H7 (cell line): ENCODE results near the gene METAP2. TPM values are rescaled to one million over a fixed set of nuclear protein-coding genes. Genes with fewer than 3 reads are reported as not detected.
"Not testable (repeated sequence)": the region's sequence is repeated elsewhere in the genome, so short reads cannot be mapped to it uniquely, and the experiment has no call there.

Experiments used
- DNase-seq: peaks from one replicate; pipeline ENCODE4 v3.0.0; 2012
- H3K27me3 ChIP-seq: 2 replicates; pipeline ENCODE4 v1.6.0; 2011; ENCODE audit warnings: mild to moderate bottlenecking, low read length; ENCODE audit not compliant: control insufficient read depth, insufficient read depth
- H3K36me3 ChIP-seq: replicated peaks from 2 replicates; pipeline ENCODE4 v1.5.1; 2011; ENCODE audit warnings: low read length; ENCODE audit not compliant: control insufficient read depth, insufficient read depth
- H3K4me3 ChIP-seq: 2 replicates; pipeline ENCODE4 v1.5.1; 2011; ENCODE audit warnings: low read depth, mild to moderate bottlenecking, control low read depth, low read length, moderate library complexity; ENCODE audit not compliant: insufficient read depth
- total RNA-seq: library from RNA; depleted of rRNA; stranded (reverse); fragments of >200 nt; shearing (Covaris generic); gene quantifications from 2 replicates; pipeline ENCODE4 v1.2.3, GENCODE V29; 2014; rRNA removed

METAP2 gene
- total RNA-seq, result 106 and 129 TPM in 2 replicates

DNA sequence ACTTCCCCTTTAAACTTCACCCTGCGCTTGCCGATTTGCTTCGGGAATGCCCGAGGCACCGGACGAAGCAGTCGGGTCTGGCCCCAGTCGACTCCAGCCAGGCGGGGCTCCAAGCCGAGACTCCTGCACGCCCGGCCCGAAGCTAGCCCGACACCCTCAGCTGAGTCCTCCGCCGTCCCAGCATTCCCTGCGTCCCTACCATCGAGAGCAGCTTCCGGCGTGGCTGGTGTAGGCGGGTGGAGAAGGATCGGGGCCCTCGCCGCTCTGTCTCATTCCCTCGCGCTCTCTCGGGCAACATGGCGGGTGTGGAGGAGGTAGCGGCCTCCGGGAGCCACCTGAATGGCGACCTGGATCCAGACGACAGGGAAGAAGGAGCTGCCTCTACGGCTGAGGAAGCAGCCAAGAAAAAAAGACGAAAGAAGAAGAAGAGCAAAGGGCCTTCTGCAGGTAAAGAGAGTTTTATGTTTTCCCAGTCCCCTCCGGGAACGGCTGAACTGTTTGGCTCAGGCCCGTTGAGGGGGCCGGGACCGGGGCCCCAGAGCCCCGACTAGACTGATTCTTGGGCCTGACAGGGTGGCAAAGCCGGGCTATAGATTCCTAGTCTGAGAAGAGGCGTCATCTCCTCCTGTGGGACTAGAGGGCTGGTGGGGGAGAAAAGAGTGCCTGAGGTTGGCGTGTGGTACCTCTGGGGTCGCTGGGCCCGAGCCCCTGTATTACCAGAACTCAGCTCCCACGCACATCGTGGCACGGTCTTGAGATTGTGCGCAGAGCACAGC, at the start of gene METAP2:
Gene METAP2, plus strand, starts transcription at position 269 of the 776 bp plus-strand sequence. Its CDS starts 28 bp downstream, at position 297.
- Histone ChIP-seq H3K27me3 (no peaks in the 10 kb centered on the region), H3K36me3 (peaks cover 5% of the 10 kb centered on the region), H3K4me3 (peak within 1 kb of the TSS; percentile 89)
- DNase-seq, result peak; percentile 95

DNA sequence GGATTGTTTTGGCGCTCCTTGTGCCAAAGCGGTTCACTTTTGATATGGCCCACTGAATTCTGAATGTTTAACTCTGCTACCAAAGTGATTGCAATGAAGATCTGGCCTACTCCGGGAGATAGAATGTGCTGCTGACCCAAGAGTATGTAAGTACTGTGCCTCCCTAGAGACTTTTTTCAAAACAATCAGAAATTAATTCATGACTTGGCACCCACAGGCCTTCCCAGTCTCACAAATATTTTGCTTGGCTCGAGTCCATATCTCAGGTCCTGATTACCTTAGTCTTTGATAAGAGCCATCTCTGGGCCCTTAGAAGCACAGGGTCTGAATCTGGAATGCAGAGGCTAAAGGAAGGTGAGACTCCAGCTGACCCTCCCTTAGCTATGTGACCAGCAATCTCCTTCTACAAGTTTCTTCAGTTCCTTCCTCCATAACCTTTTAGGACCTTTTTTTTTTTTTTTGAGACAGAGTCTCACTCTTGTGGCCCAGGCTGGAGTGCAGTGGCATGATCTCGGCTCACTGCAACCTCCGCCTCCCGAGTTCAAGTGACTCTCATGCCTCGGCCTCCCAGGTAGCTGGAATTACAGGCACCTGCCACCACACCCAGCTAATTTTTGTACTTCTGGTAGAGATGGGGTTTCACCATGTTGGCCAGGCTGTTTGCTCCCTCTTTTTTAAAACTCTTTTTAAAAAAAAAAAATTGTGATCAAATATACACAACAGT, 49.5 kb upstream of the METAP2 start:
- H3K36me3 ChIP-seq, result no peaks in the 10 kb centered on the region
- no peak for DNase-seq
- H3K27me3 ChIP-seq, result no peaks in the 10 kb centered on the region
- no peak overlapping the region for H3K4me3 ChIP-seq

DNA sequence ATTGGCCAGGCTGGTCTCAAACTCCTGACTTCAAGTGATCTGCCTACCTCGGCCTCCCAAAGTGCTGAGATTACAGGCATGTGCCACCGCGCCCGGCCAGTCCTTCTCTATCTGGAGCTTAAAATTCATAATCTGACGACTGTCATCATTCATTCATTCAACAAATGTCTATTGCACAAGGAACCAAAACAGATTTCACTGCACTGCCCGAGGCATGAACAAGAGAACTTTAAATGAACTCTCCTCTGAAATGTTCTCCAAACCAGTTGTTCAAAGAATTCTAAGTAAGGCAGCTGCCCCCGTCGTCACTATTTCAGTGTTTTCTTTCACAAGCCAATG, 44.8 kb upstream of the METAP2 start:
- H3K36me3 ChIP-seq, result no peaks in the 10 kb centered on the region
- H3K4me3 ChIP-seq, result no peak overlapping the region
- no peaks in the 10 kb centered on the region for H3K27me3 ChIP-seq
- no peak for DNase-seq

DNA sequence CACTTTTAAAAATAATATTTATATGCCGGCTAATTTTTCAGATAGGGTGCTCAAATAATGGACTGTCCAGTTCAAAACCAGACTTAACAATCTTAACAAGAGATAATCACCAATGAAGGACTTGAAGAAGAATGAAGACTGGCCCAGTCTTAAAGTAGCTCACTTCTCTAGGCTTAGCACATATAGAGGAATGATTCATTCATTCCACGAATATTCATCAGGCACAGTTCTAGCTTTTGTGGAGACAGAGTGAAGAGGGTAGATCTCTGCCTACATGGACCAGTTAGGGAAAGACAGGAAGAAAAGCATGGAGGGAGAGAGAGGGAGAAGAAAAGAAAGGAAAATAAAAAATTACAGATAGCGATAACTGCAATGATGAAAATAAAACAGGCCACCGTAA, 42.8 kb upstream of the METAP2 start:
- no peaks in the 10 kb centered on the region for H3K27me3 ChIP-seq

DNA sequence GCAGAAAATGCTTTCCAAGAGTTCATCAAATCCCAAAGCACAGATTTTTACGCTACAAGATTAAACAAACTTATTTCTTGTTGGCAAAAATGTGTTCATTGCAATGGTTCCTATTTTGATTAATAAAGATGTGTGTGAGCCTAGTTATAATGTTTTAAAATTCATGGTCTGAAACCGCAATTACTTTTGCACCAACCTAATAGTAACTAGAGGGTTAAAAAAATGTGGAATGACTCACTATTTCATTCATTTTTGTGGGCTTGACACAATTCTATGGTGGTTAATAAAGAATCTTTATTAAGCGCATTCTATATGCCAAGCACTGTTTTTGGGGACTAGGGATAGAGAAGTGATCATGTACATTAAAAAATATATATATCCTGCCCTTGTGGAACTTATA, 38.6 kb upstream of the METAP2 start:
- Histone ChIP-seq H3K4me3 (no peak overlapping the region), H3K27me3 (no peaks in the 10 kb centered on the region), H3K36me3 (no peaks in the 10 kb centered on the region)
- no peak for DNase-seq

More for the DNA sequence above, 42.8 kb upstream of the METAP2 start:
- DNase-seq, result no peak
- Histone ChIP-seq H3K4me3 (no peak overlapping the region), H3K36me3 (no peaks in the 10 kb centered on the region)

DNA sequence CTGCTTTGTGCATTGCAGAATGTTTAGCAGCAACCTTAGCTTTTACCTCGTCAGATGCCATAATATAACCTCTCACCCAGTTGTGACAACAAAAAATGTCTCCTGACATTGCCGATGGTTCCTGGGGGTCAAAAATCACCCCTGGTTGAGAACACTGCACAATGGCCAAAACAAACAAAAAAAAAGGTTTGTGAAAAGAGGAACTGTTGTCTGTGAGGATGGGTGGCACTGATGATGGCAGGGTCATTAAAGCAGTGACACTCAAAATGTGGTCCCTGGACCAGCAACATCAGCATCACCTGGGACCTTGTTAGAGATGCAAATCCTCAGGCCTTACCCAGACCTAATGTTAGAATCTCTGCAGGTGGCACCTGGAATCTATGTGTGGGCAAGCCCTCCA, 36.4 kb upstream of the METAP2 start:
- H3K36me3 ChIP-seq, result no peaks in the 10 kb centered on the region
- DNase-seq, result no peak
- H3K27me3 ChIP-seq, result no peaks in the 10 kb centered on the region
- H3K4me3 ChIP-seq, result no peak overlapping the region

DNA sequence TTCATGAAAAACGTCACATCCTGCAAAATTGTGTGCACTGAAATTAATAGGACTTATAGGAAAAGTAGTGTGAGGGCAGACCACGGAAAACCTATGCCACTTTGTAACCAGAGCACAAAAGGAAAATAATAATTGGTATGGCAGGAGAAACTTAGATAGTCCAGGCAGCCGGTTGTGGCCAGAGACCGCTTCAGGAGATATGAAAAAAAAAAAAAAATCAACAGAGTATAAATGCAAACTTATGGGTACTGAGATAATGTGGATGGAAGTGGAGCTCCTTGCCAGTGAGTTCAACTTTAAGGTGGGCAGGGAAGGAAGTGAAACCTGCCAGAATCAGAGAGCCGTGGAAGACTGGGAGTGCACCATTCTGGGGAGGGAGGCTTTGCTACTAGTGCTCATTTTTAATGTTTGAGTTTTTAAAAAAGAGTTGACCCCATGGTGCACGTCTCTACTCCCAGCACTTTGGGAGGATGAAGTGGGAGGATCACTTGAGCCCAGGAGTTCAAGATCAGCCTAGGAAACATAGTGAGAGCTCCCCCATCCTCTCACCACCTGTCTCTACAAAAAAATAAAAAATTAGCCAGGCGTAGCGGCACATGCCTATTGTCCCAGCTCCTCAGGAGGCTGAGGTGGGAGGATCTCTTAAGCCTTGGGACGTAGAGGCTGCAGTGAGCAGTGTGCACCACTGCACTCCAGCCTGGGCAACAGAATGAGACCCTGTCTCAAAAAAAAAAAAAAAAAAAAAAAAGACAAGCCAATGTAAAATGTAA, 34.3 kb upstream of the METAP2 start:
- no peak for DNase-seq
- no peak overlapping the region for H3K4me3 ChIP-seq
- no peaks in the 10 kb centered on the region for H3K27me3 ChIP-seq
- no peaks in the 10 kb centered on the region for H3K36me3 ChIP-seq

DNA sequence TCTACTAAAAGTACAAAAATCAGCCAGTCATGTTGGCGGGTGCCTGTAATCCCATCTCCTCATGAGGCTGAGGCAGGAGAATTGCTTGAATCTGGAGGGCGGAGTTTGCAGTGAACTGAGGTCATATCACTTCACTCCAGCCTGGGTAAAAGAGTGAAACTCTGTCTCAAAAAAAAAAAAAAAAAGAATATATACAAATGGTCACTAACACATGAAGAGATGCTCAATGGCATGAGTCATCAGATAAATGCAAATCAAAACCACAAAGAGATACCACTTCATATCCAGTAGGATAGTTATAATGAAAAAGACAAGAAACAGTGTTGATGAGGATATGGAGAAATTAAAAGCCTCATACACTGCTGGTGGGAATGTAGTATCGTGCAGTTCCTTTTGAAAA, 33.6 kb upstream of the METAP2 start:
- no peak for DNase-seq
- no peaks in the 10 kb centered on the region for H3K36me3 ChIP-seq
- no peak overlapping the region for H3K4me3 ChIP-seq
- no peaks in the 10 kb centered on the region for H3K27me3 ChIP-seq

DNA sequence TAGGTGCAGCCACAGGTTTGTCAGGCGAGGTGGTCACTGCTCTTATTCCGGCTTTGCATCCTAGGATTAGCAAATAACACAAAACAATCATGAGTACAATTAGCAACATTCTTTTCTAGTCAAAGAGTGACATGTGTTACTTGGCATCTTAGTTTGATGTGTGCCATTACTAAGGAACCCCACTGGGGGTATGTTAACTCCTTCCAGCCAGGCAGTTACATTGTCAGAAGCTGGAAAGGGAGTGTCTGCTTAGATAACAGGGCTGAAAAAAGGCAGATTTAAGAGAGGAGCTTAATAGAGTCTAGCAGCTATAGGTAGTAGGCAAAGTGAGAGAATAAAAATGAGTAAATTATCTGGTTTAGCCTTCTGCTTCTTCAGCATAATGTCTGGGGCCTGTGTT, 30.5 kb upstream of the METAP2 start:
- H3K27me3 ChIP-seq, result no peaks in the 10 kb centered on the region
- no peak overlapping the region for H3K4me3 ChIP-seq
- H3K36me3 ChIP-seq, result no peaks in the 10 kb centered on the region
- DNase-seq, result peak; percentile 23

DNA sequence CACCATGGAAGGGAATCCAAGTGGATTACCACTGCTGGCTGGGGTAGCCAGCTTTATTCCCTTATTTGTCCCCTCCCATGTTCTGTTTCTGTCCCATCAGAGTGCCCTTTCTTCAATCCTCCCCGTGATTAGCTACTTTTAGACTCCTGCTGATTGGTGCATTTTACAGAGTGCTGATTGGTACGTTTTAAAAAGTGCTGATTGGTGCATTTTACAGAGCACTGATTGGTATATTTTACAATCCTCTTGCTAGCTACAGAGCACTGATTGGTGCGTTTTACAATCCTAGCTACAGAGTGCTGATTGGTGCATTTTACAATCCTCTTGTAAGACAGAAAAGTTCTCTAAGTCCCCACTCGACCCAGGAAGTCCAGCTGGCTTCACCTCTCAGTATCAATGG, 28.9 kb upstream of the METAP2 start:
- H3K36me3 ChIP-seq, H3K27me3 ChIP-seq, H3K4me3 ChIP-seq, DNase-seq: not testable (repeated sequence)

DNA sequence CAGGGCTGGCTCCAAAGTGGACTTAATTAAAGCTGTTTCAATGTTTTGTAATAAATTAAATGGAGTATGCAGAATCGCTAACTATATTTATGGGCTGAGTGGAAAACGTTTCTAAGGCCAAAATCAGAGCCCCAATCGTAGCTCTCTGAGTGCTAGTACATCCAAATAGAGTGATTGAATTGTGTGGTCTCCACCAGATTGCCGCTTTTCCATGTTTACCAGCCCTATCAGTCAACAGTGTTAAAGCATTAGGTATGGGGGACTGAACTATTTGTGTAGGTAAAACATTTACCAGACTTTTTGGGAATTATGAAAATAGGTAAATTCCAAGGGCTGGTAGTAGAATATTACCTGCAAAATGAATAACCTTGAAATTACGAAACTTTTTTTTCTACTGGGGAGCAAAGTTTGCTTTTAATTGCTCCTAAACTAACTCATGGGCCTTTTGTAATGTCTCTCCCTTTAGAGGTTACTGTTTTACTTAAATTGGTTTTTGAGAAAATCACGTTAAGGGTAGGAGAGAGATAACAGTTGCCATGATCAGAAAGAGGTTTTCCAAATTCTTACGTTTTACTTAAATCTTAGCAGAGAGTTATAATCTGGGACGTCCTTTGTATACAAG, 28.0 kb upstream of the METAP2 start:
- no peak overlapping the region; the same call in 1 of the 2 replicates for H3K4me3 ChIP-seq
- H3K36me3 ChIP-seq, result no peaks in the 10 kb centered on the region
- no peak for DNase-seq
- H3K27me3 ChIP-seq, result no peaks in the 10 kb centered on the region

DNA sequence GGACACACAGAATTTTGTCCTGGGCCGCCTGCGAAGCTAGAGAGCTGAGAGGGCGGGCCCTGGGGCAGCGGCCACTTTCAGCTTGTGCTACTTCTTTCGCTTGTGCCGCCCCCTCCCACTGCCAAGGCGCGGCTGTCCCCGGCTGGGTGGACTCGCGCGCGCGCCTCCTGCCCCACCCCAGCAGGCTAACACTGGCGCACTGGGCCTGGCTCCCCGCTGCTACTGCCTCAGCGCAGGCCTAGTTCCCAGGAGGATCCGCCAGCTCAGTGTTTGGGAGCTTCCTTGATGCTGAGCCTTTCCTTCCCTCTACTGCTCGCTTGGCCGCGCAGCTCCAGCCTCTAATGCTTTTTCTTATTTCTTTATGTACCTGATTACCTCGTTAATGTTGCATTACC, 27.4 kb upstream of the METAP2 start:
- DNase-seq, result peak; percentile 86
- H3K27me3 ChIP-seq, result no peaks in the 10 kb centered on the region
- H3K4me3 ChIP-seq, result peak overlapping the region; percentile 25; the same call in 1 of the 2 replicates
- H3K36me3 ChIP-seq, result no peaks in the 10 kb centered on the region

DNA sequence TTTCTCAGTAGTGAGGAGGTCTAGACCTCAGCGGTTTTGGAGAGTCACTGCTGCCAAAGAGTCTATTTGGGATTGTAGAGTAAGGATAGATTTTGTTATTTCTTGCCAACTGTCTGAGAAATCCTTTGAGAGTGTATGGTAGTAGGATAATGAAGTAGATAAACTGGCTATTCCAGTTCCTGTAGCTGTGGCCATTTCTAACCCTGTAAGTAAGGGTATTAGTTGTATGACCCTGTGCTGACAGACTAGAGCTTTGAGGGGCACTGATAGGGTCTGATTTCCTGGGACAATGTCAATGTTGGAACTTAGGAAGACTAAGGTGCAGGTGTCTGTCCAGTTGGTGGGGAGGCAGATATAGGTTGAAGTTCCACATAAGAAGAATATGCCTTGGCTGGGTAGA, 24.3 kb upstream of the METAP2 start:
- H3K36me3 ChIP-seq, H3K27me3 ChIP-seq, H3K4me3 ChIP-seq, DNase-seq: not testable (repeated sequence)

DNA sequence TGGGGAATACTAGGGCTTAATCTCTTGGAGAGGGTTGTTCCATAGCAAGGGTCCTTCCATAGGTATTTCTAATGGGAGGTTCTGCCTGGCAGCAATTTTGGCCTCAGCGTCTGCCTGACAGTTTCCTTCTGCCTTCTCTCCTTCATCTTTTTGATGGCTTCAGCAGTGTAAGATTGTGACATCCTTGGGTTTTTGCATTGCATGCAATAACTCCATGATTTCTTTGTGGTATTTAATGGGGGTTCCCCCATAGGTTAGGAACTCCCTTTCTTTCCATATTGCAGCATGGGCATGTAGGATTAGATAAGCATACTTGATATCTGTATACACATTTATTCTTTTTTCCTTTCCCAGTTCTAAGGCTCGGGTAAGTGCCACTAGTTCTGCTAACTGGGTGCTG, 21.5 kb upstream of the METAP2 start:
- DNase-seq, H3K36me3 ChIP-seq, H3K4me3 ChIP-seq, H3K27me3 ChIP-seq: not testable (repeated sequence)
